Erythroblast (primary cell): ENCODE results near the gene MFSD8.

Source experiments
- GATA1 ChIP-seq: IDR thresholded peaks from 2 replicates; pipeline ENCODE4 v1.6.1; 2011; ENCODE audit warnings: low read depth, mild to moderate bottlenecking, control low read depth, low read length, moderate library complexity
- POLR2A ChIP-seq: IDR thresholded peaks from 2 replicates; pipeline ENCODE4 v1.6.1; 2011; ENCODE audit warnings: mild to moderate bottlenecking, low read length

DNA sequence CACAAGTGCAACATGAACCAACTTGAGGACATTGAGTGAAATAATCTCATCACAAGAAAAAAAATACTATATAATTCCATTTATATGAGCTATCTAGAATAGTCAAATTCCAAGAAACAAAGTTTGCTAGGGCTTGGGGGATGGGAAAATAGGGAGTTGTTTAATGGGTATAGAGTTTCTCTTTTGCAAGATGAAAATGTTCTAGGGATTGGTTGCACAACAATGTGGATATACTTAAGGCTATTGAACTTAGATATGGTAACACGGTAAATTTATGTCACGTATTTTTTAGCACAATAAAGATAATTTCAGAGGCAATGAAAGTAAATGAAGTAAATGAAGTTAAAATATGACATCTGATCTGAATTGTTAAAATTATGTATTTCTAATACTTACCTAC lies 7.9 kb downstream of the MFSD8 start:
- TF ChIP-seq POLR2A (no peak), GATA1 (no peak)
